ENCODE data around the gene TRIO. TPM values are rescaled to one million over a fixed set of nuclear protein-coding genes. Genes with fewer than 3 reads are reported as not detected.

TRIO gene
- total and polyA plus RNA-seq, 4 donors: 23.8 to 243 (median 110) TPM

GRCh38 chr5:14457476-14457875 lies 314.3 kb downstream of the TRIO start:
- H3K27me3 ChIP-seq (ENCODE audit: control insufficient read depth in 3 of 3, insufficient read depth in 3 of 3, low read length in 2 of 3): no peaks in the 10 kb centered on the region
- H3K36me3 ChIP-seq (ENCODE audit: control insufficient read depth in 4 of 4, insufficient read depth in 4 of 4, low read length in 4 of 4): peaks cover 10 to 23% (median 18%) of the 10 kb centered on the region in 4 donors
- peaks cover 0 to 16% (median 2%) of the 10 kb centered on the region in 5 donors for H3K4me1 ChIP-seq (ENCODE audit: control insufficient read depth in 5 of 5, insufficient read depth in 5 of 5, low read length in 5 of 5)
- H3K9me3 ChIP-seq (ENCODE audit: control insufficient read depth in 4 of 4, insufficient read depth in 3 of 4, low read length in 3 of 4): no peaks in the 10 kb centered on the region
- no peak overlapping the region for H3K27ac ChIP-seq (ENCODE audit: low read depth in 1 of 2, low read length in 1 of 2)
- TF ChIP-seq CTCF (IDR thresholded peaks at IDR 0.05; ENCODE audit: control extremely low read depth, extremely low read depth): no peak
- no peak for DNase-seq
- no peak overlapping the region for H3K9ac ChIP-seq (ENCODE audit: insufficient read depth in 1 of 2, low read length in 2 of 2)
- 87 to 93% methylated on average over 7 of the region's 7 CpGs for WGBS, 2 donors
- no peak overlapping the region for H3K4me3 ChIP-seq
- no peak for ATAC-seq (ENCODE audit: insufficient read depth, low FRiP score)

- H3K9ac ChIP-seq (ENCODE audit: insufficient read depth in 1 of 2, low read length in 2 of 2): no peak overlapping the region
- 82 to 85% methylated on average over 3 of the region's 3 CpGs for WGBS, 2 donors
These were observed 315.3 kb downstream of the TRIO start for GRCh38 chr5:14458414-14458813.

GRCh38 chr5:14460844-14461398 lies 317.8 kb downstream of the TRIO start:
- Histone ChIP-seq H3K4me3 (no peak overlapping the region), H3K27ac (ENCODE audit: low read depth in 1 of 2, low read length in 1 of 2) (no peak overlapping the region), H3K27me3 (ENCODE audit: control insufficient read depth in 3 of 3, insufficient read depth in 3 of 3, low read length in 2 of 3) (no peaks in the 10 kb centered on the region), H3K9ac (ENCODE audit: insufficient read depth in 1 of 2, low read length in 2 of 2) (no peak overlapping the region), H3K36me3 (ENCODE audit: control insufficient read depth in 4 of 4, insufficient read depth in 4 of 4, low read length in 4 of 4) (peaks cover 30 to 38% (median 34%) of the 10 kb centered on the region in 4 donors), H3K4me1 (ENCODE audit: control insufficient read depth in 5 of 5, insufficient read depth in 5 of 5, low read length in 5 of 5) (no peaks in the 10 kb centered on the region), H3K9me3 (ENCODE audit: control insufficient read depth in 4 of 4, insufficient read depth in 3 of 4, low read length in 3 of 4) (no peaks in the 10 kb centered on the region)
- DNase-seq (no peak), ATAC-seq (ENCODE audit: insufficient read depth, low FRiP score) (no peak)
- 97 to 98% methylated on average over 46 of the region's 46 CpGs for WGBS, 2 donors
- no peak for TF ChIP-seq CTCF (IDR thresholded peaks at IDR 0.05; ENCODE audit: control extremely low read depth, extremely low read depth)

More at GRCh38 chr5:14458414-14458813, 315.3 kb downstream of the TRIO start:
- Histone ChIP-seq H3K9me3 (ENCODE audit: control insufficient read depth in 4 of 4, insufficient read depth in 3 of 4, low read length in 3 of 4) (no peaks in the 10 kb centered on the region), H3K27me3 (ENCODE audit: control insufficient read depth in 3 of 3, insufficient read depth in 3 of 3, low read length in 2 of 3) (no peaks in the 10 kb centered on the region), H3K36me3 (ENCODE audit: control insufficient read depth in 4 of 4, insufficient read depth in 4 of 4, low read length in 4 of 4) (peaks cover 19 to 29% (median 25%) of the 10 kb centered on the region in 4 donors), H3K4me3 (no peak overlapping the region), H3K4me1 (ENCODE audit: control insufficient read depth in 5 of 5, insufficient read depth in 5 of 5, low read length in 5 of 5) (peaks cover 0 to 8% (median 2%) of the 10 kb centered on the region in 5 donors), H3K27ac (ENCODE audit: low read depth in 1 of 2, low read length in 1 of 2) (no peak overlapping the region)
- TF ChIP-seq CTCF (IDR thresholded peaks at IDR 0.05; ENCODE audit: control extremely low read depth, extremely low read depth): no peak
- no peak for DNase-seq
- ATAC-seq (ENCODE audit: insufficient read depth, low FRiP score): no peak

GRCh38 chr5:14462681-14463080 lies 319.5 kb downstream of the TRIO start:
- Histone ChIP-seq H3K9ac (ENCODE audit: insufficient read depth in 1 of 2, low read length in 2 of 2) (no peak overlapping the region), H3K4me1 (ENCODE audit: control insufficient read depth in 5 of 5, insufficient read depth in 5 of 5, low read length in 5 of 5) (no peaks in the 10 kb centered on the region), H3K9me3 (ENCODE audit: control insufficient read depth in 4 of 4, insufficient read depth in 3 of 4, low read length in 3 of 4) (no peaks in the 10 kb centered on the region), H3K4me3 (no peak overlapping the region), H3K27me3 (ENCODE audit: control insufficient read depth in 3 of 3, insufficient read depth in 3 of 3, low read length in 2 of 3) (no peaks in the 10 kb centered on the region), H3K27ac (ENCODE audit: low read depth in 1 of 2, low read length in 1 of 2) (no peak overlapping the region), H3K36me3 (ENCODE audit: control insufficient read depth in 4 of 4, insufficient read depth in 4 of 4, low read length in 4 of 4) (peaks cover 37 to 45% (median 39%) of the 10 kb centered on the region in 4 donors)
- no peak for TF ChIP-seq CTCF (IDR thresholded peaks at IDR 0.05; ENCODE audit: control extremely low read depth, extremely low read depth)
- no peak for DNase-seq
- whole genome bisulfite sequencing, 2 donors: 93 to 95% methylated on average over 14 of the region's 14 CpGs
- ATAC-seq (ENCODE audit: insufficient read depth, low FRiP score): no peak

Measured in lung (tissue), 12 donors.